Epidermal melanocyte (primary cell): Measurements from ENCODE around the gene COL9A2.

Experiments used
- DNase-seq: peaks from one replicate; pipeline ENCODE4 v3.0.0; 2011; ENCODE audit warnings: low spot score; ENCODE audit not compliant: insufficient read length

COL9A2 gene

DNA sequence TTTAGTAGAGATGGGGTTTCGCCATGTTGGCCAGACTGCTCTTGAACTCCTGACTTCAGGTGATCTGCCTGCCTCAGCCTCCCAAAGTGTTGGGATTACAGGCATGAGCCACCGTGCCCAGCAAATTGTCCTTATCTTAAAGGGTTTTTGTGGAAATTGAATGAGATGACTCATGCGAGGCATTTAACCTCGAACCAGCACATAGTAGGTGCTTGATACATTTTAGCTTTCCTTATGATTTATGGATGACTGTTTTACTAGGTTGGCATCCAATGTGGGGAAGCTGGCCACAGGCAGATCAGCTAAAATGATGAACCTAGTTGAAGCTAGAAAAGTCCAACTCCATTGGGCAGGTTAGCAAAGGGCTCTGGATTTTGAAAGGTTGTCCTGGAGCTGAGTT is 1.4 kb upstream of the COL9A2 start:
- no peak for DNase-seq

GRCh38 chr1:40317394-40318074 is 448 bp upstream of the COL9A2 start:
- no peak for DNase-seq

DNA sequence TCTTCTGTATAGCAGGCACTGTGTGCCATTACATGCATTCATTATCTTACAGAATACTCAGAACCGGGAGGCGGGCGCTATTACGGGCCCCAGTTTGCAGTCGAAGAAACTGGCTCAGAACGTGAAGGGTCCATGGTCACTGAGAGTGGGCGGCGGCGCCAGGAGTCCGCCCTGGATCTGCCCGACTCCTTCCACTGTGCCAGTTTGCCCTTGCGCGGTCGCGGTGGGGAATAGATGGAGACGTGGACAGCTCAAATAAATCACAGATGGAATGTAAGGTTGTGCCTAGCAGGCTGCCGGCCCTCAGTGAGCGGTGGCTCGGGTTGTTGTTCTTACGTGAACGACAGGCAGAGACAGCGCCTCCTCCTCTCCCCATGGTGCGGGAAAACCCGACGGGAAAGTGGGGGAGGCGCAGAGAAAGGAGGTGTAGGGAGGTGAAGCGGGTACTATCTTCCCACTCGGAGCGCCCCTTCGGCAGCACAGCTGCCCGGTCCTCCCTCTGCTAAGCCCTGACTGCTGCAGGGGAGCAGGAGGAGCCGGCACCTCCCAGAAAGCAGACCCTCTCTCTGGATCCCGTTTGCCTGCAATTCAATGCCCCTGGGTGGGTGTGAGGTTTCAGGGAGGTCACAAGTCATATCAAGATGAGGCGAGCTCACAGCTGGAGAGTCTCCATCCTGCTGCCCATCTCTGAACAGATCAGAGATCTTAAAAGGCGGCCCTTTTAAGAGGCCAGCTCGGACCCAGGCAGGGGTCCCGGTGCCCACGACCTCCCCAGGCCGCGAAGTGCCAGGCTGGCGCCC is 1.1 kb downstream of the COL9A2 start:
- no peak for DNase-seq

- peak; percentile 80 for DNase-seq
These were observed 1.8 kb downstream of the COL9A2 start for GRCh38 chr1:40315239-40315794.

DNA sequence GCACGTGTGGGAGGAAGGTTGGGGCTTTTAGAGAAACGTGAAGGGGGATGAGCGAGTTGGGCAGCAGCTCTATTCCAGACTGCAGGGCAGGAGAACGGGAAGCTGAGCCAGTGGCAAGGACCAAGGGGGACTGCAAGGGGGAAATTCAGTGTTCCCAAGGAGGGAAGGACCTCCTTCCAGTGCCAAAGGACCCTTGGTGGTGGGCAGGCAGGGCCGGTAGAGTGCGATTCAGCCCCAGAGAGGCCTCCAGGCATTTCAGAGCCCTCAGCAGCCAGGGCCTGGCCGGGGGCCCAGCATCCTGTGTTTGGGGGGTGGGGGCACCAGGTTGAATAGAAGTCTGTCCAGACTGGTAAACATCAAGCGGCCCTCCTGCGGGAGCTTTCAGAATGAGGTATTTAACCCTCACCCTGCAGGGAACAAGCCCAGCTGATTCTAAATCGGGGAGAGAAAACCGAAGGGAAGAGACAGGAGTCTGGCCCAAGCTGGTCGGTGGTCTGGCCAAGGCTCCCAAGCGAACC is 2.3 kb downstream of the COL9A2 start:
- DNase-seq: no peak

GRCh38 chr1:40313958-40314720 is 2.9 kb downstream of the COL9A2 start:
- no peak for DNase-seq

DNA sequence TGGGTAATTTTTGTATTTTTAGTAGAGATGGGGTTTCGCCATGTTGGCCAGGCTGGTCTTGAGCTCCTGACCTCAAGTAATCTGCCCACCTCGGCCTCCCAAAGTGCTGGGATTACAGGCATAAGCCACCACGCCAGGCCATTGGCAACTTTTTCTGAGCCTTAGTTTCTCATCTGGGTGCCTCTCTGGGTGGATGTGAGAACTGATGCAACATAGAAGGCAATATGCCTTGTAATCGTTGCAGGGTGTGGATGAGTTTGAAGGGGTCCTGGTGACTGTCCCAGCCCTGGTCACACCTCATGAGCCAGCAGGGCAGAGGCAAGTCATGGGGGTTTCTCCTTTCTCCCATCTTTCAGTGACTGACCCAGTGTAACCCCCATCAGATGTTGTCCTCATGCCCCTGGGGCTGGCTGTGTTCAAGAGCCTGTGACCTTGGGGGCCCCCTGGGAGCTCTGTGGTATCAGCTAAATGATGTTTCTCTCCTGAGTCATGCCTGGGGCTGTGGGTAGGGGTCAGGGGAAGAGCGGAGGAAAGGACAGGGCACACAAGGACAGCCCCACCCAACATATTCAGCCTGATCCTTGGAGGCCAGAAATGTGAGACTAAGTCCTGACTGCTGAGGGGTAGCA is 3.6 kb downstream of the COL9A2 start:
- DNase-seq: no peak

GRCh38 chr1:40312238-40313205 is 4.6 kb downstream of the COL9A2 start:
- no peak for DNase-seq

GRCh38 chr1:40311692-40312091 is 5.4 kb downstream of the COL9A2 start:
- DNase-seq: no peak

GRCh38 chr1:40310983-40311642 is 6.0 kb downstream of the COL9A2 start:
- no peak for DNase-seq

DNA sequence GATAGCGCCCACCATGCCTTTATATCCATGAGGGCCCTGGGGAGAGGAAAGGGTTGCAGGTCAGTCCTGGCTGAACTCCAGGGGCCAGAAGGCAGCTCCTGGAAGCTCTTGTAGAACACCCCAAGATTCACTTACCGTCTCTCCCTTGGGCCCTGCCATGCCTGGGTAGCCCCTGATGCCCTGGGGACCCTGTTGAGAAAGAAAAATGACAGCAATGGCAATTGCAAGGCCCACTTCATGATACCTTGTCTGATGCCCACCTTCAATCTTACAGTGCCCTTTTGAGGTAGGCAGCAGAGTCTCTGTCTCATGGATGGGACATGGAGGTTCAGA is 7.0 kb downstream of the COL9A2 start:
- DNase-seq: no peak

GRCh38 chr1:40309374-40310128 is 7.5 kb downstream of the COL9A2 start:
- no peak for DNase-seq

DNA sequence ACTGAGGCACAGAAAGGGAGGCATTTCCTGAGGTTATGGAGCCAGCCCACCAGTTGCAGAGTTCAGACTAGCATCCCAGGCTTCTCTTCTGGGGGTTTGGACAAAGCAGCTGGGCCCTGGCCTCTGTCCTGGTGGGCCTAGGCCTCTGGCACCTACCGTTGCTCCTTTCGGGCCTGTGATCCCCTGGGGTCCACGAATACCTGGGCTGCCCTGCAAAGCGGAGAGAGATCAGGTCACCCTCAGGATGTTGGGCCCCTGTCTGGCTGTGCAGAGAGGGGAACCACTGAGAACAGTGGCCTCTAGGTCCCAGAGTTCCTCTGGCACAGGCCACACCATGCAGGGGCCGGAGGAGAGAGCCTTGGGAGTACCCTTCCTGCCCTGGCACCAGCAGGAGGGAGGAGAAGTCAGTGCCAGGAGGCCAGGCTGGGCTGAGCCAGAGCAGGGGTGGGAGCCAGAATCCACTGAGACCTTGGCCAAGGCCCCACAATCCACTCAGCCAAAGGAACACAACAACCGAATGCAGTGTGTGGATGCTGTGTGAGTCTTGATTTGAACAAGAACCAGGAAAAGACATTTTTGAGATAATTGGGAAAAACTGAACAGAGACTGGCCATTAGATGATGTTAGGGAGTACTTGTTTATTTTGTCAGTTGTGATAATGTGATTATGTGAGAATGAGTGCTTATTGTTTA is 8.9 kb downstream of the COL9A2 start:
- no peak for DNase-seq

DNA sequence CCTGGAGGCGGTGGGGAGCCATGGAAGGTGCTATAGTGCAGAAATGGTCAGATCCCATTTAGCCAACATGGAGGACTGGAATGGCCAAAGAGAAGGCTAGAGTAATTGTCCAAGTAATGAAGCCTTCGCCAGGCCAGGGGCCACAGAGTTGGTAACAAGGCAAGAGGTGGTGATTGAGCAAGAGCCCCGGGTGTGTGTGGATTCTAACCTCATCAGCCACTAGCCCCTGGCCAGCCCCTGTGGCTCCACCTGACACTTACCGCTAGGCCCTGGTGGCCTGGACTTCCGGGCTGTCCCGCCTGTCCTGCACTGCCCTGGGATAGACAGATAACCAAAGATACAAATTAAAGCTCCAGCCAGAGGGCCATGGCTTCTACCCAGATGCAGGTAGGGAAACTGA is 9.9 kb downstream of the COL9A2 start:
- no peak for DNase-seq

DNA sequence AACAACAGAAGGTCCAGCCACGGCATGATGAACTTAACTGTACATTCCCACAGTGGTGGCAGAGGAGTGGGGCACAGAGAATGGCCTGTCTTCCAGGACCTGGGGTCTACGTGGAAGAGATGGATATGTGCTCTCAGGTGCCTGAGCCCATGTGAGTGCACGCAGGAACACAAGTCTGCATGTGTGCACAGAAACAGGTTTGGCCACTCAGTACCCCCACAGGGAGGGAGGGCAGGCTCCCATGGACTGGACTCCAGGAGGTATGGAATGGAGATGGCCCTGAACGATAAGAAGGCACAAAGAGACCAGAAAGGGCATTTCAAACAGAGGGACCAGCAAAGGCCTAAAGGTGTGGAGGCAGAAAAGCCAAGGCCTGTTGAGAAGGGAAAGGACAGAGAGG is 10.8 kb downstream of the COL9A2 start:
- no peak for DNase-seq

GRCh38 chr1:40305871-40306270 is 11.2 kb downstream of the COL9A2 start:
- DNase-seq: no peak

DNA sequence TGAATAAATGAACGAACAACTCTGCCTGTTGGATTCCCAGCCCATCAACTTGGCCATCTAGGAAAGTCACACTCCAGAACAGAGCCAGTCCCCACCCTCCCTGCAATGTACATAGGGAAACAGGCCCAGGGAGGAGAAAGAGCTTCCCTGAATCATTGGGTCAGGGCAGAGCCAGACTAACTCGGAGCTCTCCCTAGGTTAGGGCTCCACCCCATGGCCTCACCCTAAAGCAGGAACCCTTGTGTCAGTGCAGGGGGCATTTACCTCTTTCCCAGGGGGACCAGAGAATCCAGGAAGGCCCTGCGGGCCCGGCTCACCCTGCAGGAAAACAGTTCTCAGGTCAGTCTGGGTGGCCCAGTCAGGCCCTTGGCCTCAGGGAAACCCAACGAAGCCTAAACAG is 11.6 kb downstream of the COL9A2 start:
- DNase-seq: no peak

DNA sequence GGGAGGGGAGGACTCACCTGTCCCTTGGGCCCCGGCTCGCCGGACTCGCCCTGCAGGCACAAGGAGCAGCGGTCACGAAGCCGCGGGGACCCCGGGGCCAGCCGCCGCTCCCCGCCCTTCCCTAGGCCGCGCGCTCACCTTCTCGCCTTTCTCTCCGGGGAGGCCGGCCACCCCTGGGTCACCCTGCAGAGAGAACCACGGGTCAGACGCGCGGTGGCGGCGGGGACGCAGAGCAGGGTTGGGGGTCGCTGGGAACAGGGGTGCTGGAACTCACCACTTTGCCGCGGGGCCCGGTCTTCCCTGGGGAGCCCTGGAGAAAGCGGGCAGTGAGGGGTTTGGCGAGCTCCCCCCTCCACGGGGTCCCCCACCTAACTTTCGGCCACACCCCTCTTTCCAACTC is 13.3 kb downstream of the COL9A2 start:
- no peak for DNase-seq
